Measurements from ENCODE around the gene LIN7C.
"Not testable (repeated sequence)": the region's sequence is repeated elsewhere in the genome, so short reads cannot be mapped to it uniquely, and the experiment has no call there.

- TF ChIP-seq CTCF (conservative IDR thresholded peaks at IDR 0.05; ENCODE audit: low read length); EZH2phosphoT487 (IDR thresholded peaks at IDR 0.05; ENCODE audit: borderline replicate concordance, low read depth, low read length): not testable (repeated sequence)
Observed at GRCh38 chr11:27448184-27448540, 58.4 kb downstream of the LIN7C start.
